HCT116 (cell line): Measurements from ENCODE around the gene SYTL2. TPM values are rescaled to one million over a fixed set of nuclear protein-coding genes. Genes with fewer than 3 reads are reported as not detected.

Experiments
- ATAC-seq: fragments of 200-7000 bp; cut with Tn5 transposase; 2 replicates; pipeline ENCODE4 v1.9.1; 2020; ENCODE audit warnings: mild to moderate bottlenecking, moderate library complexity
- BruUV-seq: library from RNA; stranded (reverse); fragments of 400-500 nt; replicated peaks from 2 replicates; lab custom pipeline; 2021; lab: Mats Ljungman, UMichigan
- CTCF ChIA-PET: fragments of 300-600 bp; sonication (Branson Sonifier 250); formaldehyde crosslinking; loops from one replicate; lab custom pipeline; 2021; ENCODE audit warnings: antibody characterized with exemption; lab: Charles Lee
- POLR2A ChIA-PET: fragments of 300-600, 350-600 bp; sonication (Branson Sonifier 250); formaldehyde crosslinking; loops from one replicate; lab custom pipeline; 2021; ENCODE audit warnings: antibody characterized with exemption; lab: Charles Lee
- RAD21 ChIA-PET, 2 experiments: fragments of 300-600 bp; sonication (Branson Sonifier 250); formaldehyde crosslinking; loops; one replicate each; lab custom pipeline; 2023; ENCODE audit warnings: low total read pairs in 2 of 2; ENCODE audit not compliant: uncharacterized antibody in 2 of 2, unreplicated experiment in 2 of 2, low non-redundant PET in 1 of 2; lab: Charles Lee
- DNase-seq: peaks from one replicate; pipeline ENCODE4 v3.0.0-alpha.2; 2010; ENCODE audit warnings: low read depth, low spot score
- H2AFZ ChIP-seq: fragments of 200-600 bp; shearing (Covaris generic), sonication (generic); 2 replicates; pipeline ENCODE4 v1.6.1; 2017; ENCODE audit warnings: low read depth, mixed run types, mixed read lengths, antibody characterized with exemption, low read length; ENCODE audit not compliant: poor library complexity, severe bottlenecking
- H3K27ac ChIP-seq: 2 replicates; pipeline ENCODE4 v1.5.1; 2012; ENCODE audit warnings: low read depth, low read length
- H3K27me3 ChIP-seq: fragments of 200-600 bp; sonication (generic); 2 replicates; pipeline ENCODE4 v1.6.1; 2016; ENCODE audit warnings: mixed run types, low read length, mixed read lengths; ENCODE audit not compliant: insufficient read depth
- H3K36me3 ChIP-seq, 2 experiments: fragments of 200-500 bp in 1 of 2; fragments of 200-600 bp in 1 of 2; sonication (Bioruptor generic) in 1 of 2; sonication (generic) in 1 of 2; 2 replicates each; pipeline versions ENCODE4 v1.5.1 to v1.6.1; 2014 to 2016; ENCODE audit warnings: low read length in 2 of 2, inconsistent platforms in 1 of 2, mixed read lengths in 1 of 2, mixed run types in 1 of 2; ENCODE audit not compliant: insufficient read depth in 2 of 2, control insufficient read depth in 1 of 2
- H3K4me1 ChIP-seq, 2 experiments: fragments of 200-600 bp in 1 of 2; sonication (generic) in 1 of 2; 2 replicates each; pipeline versions ENCODE4 v1.5.1 to v1.6.1; 2012 to 2017; ENCODE audit warnings: low read length in 2 of 2, inconsistent platforms in 1 of 2, mild to moderate bottlenecking in 1 of 2, mixed read lengths in 1 of 2, mixed run types in 1 of 2, moderate library complexity in 1 of 2; ENCODE audit not compliant: insufficient read depth in 2 of 2, control insufficient read depth in 1 of 2
- H3K4me2 ChIP-seq: fragments of 200-600 bp; sonication (generic); 2 replicates; pipeline ENCODE4 v1.6.1; 2017; ENCODE audit warnings: mixed run types, low read length, mixed read lengths
- H3K4me3 ChIP-seq, 2 experiments: fragments of 200-600 bp in 1 of 2; sonication (generic) in 1 of 2; replicated peaks in 1 of 2; 2 replicates each; pipeline ENCODE4 v1.5.1; 2011 to 2016; ENCODE audit warnings: low read length in 2 of 2, control low read depth in 1 of 2, low read depth in 1 of 2, mild to moderate bottlenecking in 1 of 2, mixed read lengths in 1 of 2, mixed run types in 1 of 2
- H3K79me2 ChIP-seq: fragments of 200-600 bp; sonication (generic); 2 replicates; pipeline ENCODE4 v1.6.1; 2017; ENCODE audit warnings: mild to moderate bottlenecking, mixed run types, low read length, moderate library complexity, mixed read lengths; ENCODE audit not compliant: insufficient read depth
- H3K9ac ChIP-seq: fragments of 200-600 bp; sonication (generic); 2 replicates; pipeline ENCODE4 v1.6.1; 2016; ENCODE audit warnings: low read length, mixed read lengths
- H3K9me2 ChIP-seq: fragments of 200-600 bp; sonication (generic), shearing (Covaris generic); 2 replicates; pipeline ENCODE4 v1.6.1; 2017; ENCODE audit warnings: mixed run types, mild to moderate bottlenecking, moderate library complexity; ENCODE audit not compliant: insufficient read depth
- H3K9me3 ChIP-seq, 2 experiments: fragments of 200-500 bp in 1 of 2; fragments of 200-600 bp in 1 of 2; sonication (Bioruptor generic) in 1 of 2; sonication (generic) in 1 of 2; 2 replicates each; pipeline ENCODE4 v1.6.1; 2014 to 2017; ENCODE audit warnings: low read length in 2 of 2, mixed read lengths in 2 of 2, inconsistent platforms in 1 of 2, low read depth in 1 of 2, mild to moderate bottlenecking in 1 of 2, mixed run types in 1 of 2, moderate library complexity in 1 of 2; ENCODE audit not compliant: control insufficient read depth in 1 of 2, insufficient read depth in 1 of 2
- H4K20me1 ChIP-seq: fragments of 200-600 bp; sonication (generic), shearing (Covaris generic); 2 replicates; pipeline ENCODE4 v1.6.1; 2017; ENCODE audit warnings: mixed run types, mild to moderate bottlenecking, moderate library complexity; ENCODE audit not compliant: insufficient read depth
- CBX3 ChIP-seq: IDR thresholded peaks from 2 replicates; pipeline ENCODE4 v1.6.1; 2012; ENCODE audit warnings: low read depth
- CEBPB ChIP-seq: IDR thresholded peaks from 2 replicates; pipeline ENCODE4 v1.6.1; 2012; ENCODE audit warnings: low read depth
- EGR1 ChIP-seq: IDR thresholded peaks from 2 replicates; pipeline ENCODE4 v1.6.1; 2012; ENCODE audit warnings: low read depth
- ELF1 ChIP-seq: IDR thresholded peaks from 2 replicates; pipeline ENCODE4 v1.6.1; 2012; ENCODE audit warnings: low read depth, borderline replicate concordance
- EZH2 ChIP-seq: fragments of 200-600 bp; sonication (generic); IDR thresholded peaks from 2 replicates; pipeline ENCODE4 v1.6.1; 2017; ENCODE audit warnings: antibody characterized with exemption, mixed run types
- EZH2phosphoT487 ChIP-seq: fragments of 200-600 bp; IDR thresholded peaks from 2 replicates; pipeline ENCODE4 v1.6.1; 2018; ENCODE audit warnings: antibody characterized with exemption, borderline replicate concordance
- FOSL1 ChIP-seq: IDR thresholded peaks from 2 replicates; pipeline ENCODE4 v1.6.1; 2012; ENCODE audit warnings: low read depth
- JUND ChIP-seq: IDR thresholded peaks from 2 replicates; pipeline ENCODE4 v1.6.1; 2012
- POLR2A ChIP-seq: IDR thresholded peaks from 2 replicates; pipeline ENCODE4 v1.7.0; 2011; ENCODE audit warnings: borderline replicate concordance; ENCODE audit not compliant: insufficient read depth, insufficient read length; ENCODE audit errors: extremely low read depth
- RAD21 ChIP-seq: IDR thresholded peaks from 2 replicates; pipeline ENCODE4 v1.6.1; 2012; ENCODE audit warnings: low read depth, mild to moderate bottlenecking
- SIN3A ChIP-seq: IDR thresholded peaks from 2 replicates; pipeline ENCODE4 v1.6.1; 2012; ENCODE audit warnings: low read depth
- SRF ChIP-seq: IDR thresholded peaks from 2 replicates; pipeline ENCODE4 v1.6.1; 2012; ENCODE audit warnings: low read depth
- ZFX ChIP-seq: fragments of 450-650 bp; IDR thresholded peaks from 2 replicates; pipeline ENCODE4 v1.6.1; 2017
- ZNF274 ChIP-seq: fragments of 200-500 bp; sonication (Bioruptor generic); IDR thresholded peaks from 2 replicates; pipeline ENCODE4 v1.6.1; 2014; ENCODE audit warnings: mild to moderate bottlenecking, low read depth, low read length, inconsistent platforms
- intact Hi-C: fragments of 100-400 bp; cut with micrococcal nuclease; formaldehyde crosslinking; loops from 2 replicates; pipeline ENCODE4 v1.10.0; 2022
- total RNA-seq: library from RNA; stranded (reverse); gene quantifications from one replicate; pipeline ENCODE4 v1.2.1, GENCODE V29; 2021; ENCODE audit not compliant: unreplicated experiment
- TF ChIP-seq, protein P1 (sequence below), 3 experiments: fragments of 200-600 bp in 1 of 3; sonication (generic) in 1 of 3; IDR thresholded peaks in 2 of 3; conservative IDR thresholded peaks in 1 of 3; 2 replicates each; pipeline ENCODE4 v1.5.1; 2012 to 2017; ENCODE audit warnings: low read depth in 2 of 3, low read length in 2 of 3, antibody characterized with exemption in 1 of 3, borderline replicate concordance in 1 of 3, control low read depth in 1 of 3, mild to moderate bottlenecking in 1 of 3, mixed read lengths in 1 of 3, mixed run types in 1 of 3, moderate library complexity in 1 of 3; ENCODE audit not compliant: insufficient read depth in 1 of 3
- TF ChIP-seq, protein P2 (sequence below): IDR thresholded peaks from 2 replicates; pipeline ENCODE4 v1.6.1; 2012; ENCODE audit warnings: low read depth
- TF ChIP-seq, protein P3 (sequence below): IDR thresholded peaks from 2 replicates; pipeline ENCODE4 v1.6.1; 2011; ENCODE audit warnings: mild to moderate bottlenecking, low read length, moderate library complexity; ENCODE audit not compliant: insufficient replicate concordance; ENCODE audit errors: extremely low read depth

The SYTL2 gene
- total RNA-seq, 1 experiment from 2014 or later: 12.6 TPM

DNA sequence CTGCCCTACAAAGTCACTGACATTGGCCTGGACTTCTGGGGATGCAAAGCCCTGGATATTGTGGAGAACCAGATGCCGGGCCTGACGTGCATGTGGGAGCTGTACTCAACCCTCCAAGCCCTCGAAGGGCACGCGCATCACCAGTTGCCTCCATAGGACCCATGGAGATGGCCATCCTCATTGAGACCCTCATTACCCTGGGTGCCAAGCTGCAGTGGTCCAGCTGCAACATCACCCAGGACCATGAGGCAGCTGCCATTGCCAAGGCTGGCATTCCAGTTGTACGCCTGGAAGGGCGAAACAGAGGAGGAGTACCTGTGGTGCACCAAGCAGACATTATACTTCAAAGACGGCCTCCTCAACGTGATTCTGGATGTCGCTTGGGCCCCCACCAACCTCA lies 46.2 kb upstream of the SYTL2 start:
- Histone ChIP-seq H3K4me1 (peaks cover 2 to 14% of the 10 kb centered on the region in 2 experiments; a peak in 3 of 4 replicates), H3K36me3 (no peaks in the 10 kb centered on the region), H3K9me2 (no peaks in the 10 kb centered on the region; the same call in 1 of the 2 replicates), H3K9me3 (no peaks in the 10 kb centered on the region), H3K9ac (no peak overlapping the region), H3K79me2 (no peaks in the 10 kb centered on the region), H3K4me3 (no peak overlapping the region), H3K27ac (no peak overlapping the region), H3K27me3 (no peaks in the 10 kb centered on the region), H2AFZ (no peak overlapping the region), H3K4me2 (no peak overlapping the region), H4K20me1 (no peaks in the 10 kb centered on the region)
- no peak for DNase-seq
- intact Hi-C loops: loop anchor here (5.0 to 10.0 kb wide), 4 partner anchors 558 to 960 kb away; no protein-coding TSS in a partner anchor
- TF ChIP-seq SRF: no peak
- TF ChIP-seq CBX3: no peak
- TF ChIP-seq, protein P1, sequence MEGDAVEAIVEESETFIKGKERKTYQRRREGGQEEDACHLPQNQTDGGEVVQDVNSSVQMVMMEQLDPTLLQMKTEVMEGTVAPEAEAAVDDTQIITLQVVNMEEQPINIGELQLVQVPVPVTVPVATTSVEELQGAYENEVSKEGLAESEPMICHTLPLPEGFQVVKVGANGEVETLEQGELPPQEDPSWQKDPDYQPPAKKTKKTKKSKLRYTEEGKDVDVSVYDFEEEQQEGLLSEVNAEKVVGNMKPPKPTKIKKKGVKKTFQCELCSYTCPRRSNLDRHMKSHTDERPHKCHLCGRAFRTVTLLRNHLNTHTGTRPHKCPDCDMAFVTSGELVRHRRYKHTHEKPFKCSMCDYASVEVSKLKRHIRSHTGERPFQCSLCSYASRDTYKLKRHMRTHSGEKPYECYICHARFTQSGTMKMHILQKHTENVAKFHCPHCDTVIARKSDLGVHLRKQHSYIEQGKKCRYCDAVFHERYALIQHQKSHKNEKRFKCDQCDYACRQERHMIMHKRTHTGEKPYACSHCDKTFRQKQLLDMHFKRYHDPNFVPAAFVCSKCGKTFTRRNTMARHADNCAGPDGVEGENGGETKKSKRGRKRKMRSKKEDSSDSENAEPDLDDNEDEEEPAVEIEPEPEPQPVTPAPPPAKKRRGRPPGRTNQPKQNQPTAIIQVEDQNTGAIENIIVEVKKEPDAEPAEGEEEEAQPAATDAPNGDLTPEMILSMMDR (IDR thresholded peaks at IDR 0.05 in 2 of 3, conservative IDR thresholded peaks at IDR 0.05 in 1 of 3; ENCODE audit: borderline replicate concordance in 1 of 3, insufficient read depth in 1 of 3, low read depth in 2 of 3, low read length in 2 of 3): no peak
- TF ChIP-seq ZNF274: no peak
- TF ChIP-seq, protein P2, sequence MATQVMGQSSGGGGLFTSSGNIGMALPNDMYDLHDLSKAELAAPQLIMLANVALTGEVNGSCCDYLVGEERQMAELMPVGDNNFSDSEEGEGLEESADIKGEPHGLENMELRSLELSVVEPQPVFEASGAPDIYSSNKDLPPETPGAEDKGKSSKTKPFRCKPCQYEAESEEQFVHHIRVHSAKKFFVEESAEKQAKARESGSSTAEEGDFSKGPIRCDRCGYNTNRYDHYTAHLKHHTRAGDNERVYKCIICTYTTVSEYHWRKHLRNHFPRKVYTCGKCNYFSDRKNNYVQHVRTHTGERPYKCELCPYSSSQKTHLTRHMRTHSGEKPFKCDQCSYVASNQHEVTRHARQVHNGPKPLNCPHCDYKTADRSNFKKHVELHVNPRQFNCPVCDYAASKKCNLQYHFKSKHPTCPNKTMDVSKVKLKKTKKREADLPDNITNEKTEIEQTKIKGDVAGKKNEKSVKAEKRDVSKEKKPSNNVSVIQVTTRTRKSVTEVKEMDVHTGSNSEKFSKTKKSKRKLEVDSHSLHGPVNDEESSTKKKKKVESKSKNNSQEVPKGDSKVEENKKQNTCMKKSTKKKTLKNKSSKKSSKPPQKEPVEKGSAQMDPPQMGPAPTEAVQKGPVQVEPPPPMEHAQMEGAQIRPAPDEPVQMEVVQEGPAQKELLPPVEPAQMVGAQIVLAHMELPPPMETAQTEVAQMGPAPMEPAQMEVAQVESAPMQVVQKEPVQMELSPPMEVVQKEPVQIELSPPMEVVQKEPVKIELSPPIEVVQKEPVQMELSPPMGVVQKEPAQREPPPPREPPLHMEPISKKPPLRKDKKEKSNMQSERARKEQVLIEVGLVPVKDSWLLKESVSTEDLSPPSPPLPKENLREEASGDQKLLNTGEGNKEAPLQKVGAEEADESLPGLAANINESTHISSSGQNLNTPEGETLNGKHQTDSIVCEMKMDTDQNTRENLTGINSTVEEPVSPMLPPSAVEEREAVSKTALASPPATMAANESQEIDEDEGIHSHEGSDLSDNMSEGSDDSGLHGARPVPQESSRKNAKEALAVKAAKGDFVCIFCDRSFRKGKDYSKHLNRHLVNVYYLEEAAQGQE: no peak
- TF ChIP-seq ZFX: no peak
- TF ChIP-seq CEBPB: no peak
- no peak for TF ChIP-seq EZH2phosphoT487
- no peak for TF ChIP-seq FOSL1
- TF ChIP-seq SIN3A: no peak
- no peak for TF ChIP-seq RAD21
- TF ChIP-seq, protein P3, sequence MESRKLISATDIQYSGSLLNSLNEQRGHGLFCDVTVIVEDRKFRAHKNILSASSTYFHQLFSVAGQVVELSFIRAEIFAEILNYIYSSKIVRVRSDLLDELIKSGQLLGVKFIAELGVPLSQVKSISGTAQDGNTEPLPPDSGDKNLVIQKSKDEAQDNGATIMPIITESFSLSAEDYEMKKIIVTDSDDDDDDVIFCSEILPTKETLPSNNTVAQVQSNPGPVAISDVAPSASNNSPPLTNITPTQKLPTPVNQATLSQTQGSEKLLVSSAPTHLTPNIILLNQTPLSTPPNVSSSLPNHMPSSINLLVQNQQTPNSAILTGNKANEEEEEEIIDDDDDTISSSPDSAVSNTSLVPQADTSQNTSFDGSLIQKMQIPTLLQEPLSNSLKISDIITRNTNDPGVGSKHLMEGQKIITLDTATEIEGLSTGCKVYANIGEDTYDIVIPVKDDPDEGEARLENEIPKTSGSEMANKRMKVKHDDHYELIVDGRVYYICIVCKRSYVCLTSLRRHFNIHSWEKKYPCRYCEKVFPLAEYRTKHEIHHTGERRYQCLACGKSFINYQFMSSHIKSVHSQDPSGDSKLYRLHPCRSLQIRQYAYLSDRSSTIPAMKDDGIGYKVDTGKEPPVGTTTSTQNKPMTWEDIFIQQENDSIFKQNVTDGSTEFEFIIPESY: no peak
- TF ChIP-seq POLR2A: no peak
- TF ChIP-seq EGR1: no peak
- TF ChIP-seq ELF1: no peak
- no peak for TF ChIP-seq EZH2
- TF ChIP-seq JUND: no peak
- ChIA-PET RAD21 (no interaction called here), CTCF (no interaction called here), POLR2A (no interaction called here)
- ATAC-seq: no peak
- no TSS peak for BruUV-seq
